HAP-1 (cell line): Measurements from ENCODE around the gene LIAS.
"Not testable (repeated sequence)": the region's sequence is repeated elsewhere in the genome, so short reads cannot be mapped to it uniquely, and the experiment has no call there.

ENCODE experiments used
- DNase-seq, 2 experiments: peaks; one replicate each; pipeline ENCODE4 v3.0.0-alpha.2; 2016 to 2020; ENCODE audit warnings: low spot score in 2 of 2
- H3K27me3 ChIP-seq: fragments of 250-450 bp; sonication (Bioruptor Pico); 2 replicates; pipeline ENCODE4 v1.5.1; 2020; ENCODE audit warnings: low read depth, mild to moderate bottlenecking, moderate library complexity
- H3K36me3 ChIP-seq: fragments of 250-450 bp; sonication (Bioruptor Pico); replicated peaks from 2 replicates; pipeline ENCODE4 v1.5.1; 2020; ENCODE audit warnings: mild to moderate bottlenecking
- H3K4me1 ChIP-seq: fragments of 250-450 bp; sonication (Bioruptor Pico); 2 replicates; pipeline ENCODE4 v1.5.1; 2020; ENCODE audit warnings: mild to moderate bottlenecking
- H3K4me3 ChIP-seq: fragments of 250-450 bp; sonication (Bioruptor Pico); 2 replicates; pipeline ENCODE4 v1.5.1; 2020; ENCODE audit warnings: mild to moderate bottlenecking, moderate library complexity
- H3K9me3 ChIP-seq: fragments of 250-450 bp; sonication (Bioruptor Pico); 2 replicates; pipeline ENCODE4 v1.5.1; 2020; ENCODE audit warnings: mild to moderate bottlenecking, moderate library complexity
- in situ Hi-C: fragments of 300-500 bp; cut with MboI; formaldehyde crosslinking; loops from 3 replicates; pipeline ENCODE4 v1.14.3; 2020; ENCODE audit warnings: low sequenced_read_pairs, inconsistent platforms, mixed read lengths

The LIAS gene

DNA sequence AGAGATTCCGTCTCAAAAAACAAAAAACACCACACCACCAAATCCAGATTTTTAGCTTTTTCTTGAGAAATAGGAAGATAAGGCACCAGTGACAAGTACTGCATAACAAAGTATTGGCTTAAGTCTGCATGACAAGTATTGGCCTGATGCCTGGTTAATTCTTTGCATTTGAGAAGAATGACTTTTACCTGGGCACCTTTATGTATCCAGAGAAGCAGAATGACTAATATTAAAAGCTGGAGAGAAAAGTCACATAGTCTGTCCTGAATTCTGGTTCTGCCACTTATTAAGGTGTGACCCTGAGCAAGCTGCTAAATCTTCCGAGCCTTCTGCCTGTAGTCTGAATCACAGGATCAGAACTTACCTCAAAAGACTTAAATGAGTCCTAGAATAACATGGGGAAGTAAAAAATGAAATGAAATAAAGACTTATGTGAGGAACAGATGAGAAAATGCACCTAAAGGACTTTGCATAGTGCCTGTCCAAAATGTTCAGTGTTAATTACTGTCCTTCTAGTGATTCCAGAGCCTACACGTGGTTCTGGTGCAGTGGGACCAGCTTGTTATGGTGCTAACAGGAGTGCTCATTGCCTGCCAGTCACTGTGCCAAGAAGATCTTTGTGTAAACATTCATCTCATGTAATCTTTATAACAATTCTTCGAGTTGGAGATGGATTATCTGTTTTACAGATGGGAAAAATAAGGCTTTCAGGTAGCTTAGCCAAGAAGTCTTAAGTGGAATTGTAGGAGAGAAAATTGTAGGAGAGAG is 36.8 kb downstream of the LIAS start:
- in situ Hi-C loops = no loop called here
- no peaks in the 10 kb centered on the region for H3K27me3 ChIP-seq
- DNase-seq = no peak
- no peaks in the 10 kb centered on the region for H3K9me3 ChIP-seq
- H3K4me1 ChIP-seq = no peaks in the 10 kb centered on the region
- H3K36me3 ChIP-seq = peaks cover 16% of the 10 kb centered on the region
- no peak overlapping the region for H3K4me3 ChIP-seq

DNA sequence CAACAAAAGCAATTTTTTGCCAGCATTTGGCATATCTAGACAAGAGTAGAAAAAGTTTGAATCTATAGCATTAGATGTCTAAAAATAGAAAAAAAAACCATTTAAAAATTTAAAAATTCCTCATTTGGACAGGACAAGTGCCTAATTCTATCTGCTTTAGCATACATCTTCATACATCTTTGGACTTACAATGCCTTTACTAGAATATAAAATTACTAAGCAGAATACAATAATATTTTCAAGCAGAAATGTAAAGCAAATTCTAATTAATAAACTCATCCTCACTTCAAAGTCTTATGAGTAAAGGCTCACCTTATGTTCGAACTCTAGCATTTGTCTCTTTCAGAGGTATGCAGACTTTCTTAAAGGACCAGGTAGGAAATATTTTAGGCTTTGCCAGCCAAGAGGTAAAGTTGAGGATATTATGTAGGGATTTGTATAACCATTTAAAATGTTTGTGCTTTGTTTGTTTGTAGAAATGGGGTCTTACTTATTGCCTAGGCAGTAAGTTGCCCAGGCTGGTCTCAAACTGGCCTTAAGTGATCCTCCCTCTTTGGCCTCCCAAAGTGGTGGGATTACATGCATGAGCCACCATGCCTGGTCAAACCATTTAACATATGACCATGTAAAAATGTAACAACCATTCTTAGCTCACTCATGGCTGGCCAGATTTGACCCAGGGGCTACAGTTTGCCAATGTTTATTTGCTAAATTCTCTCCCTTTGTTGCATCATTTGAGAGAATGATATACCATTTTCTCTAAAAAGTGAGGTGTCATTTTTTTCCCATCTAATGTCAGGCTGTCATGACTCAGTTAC is 39.3 kb downstream of the LIAS start:
- in situ Hi-C loops = no loop called here
- no peak overlapping the region for H3K4me3 ChIP-seq
- H3K36me3 ChIP-seq = peaks cover 33% of the 10 kb centered on the region
- no peaks in the 10 kb centered on the region for H3K9me3 ChIP-seq
- H3K4me1 ChIP-seq = no peaks in the 10 kb centered on the region
- DNase-seq = no peak
- H3K27me3 ChIP-seq = no peaks in the 10 kb centered on the region

DNA sequence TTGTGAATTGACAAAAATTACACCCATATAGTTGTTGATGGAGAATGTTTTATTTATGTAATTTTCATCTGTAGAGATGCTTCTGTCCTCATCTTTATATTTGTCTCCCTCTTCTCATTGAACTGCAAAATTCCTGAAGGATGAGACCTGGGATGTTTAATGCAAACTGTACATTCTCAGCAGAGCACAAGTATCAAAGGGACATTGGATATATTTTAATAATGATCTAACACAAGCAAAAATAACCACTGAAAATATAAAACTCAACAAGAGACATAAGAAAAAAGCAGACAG is 39.8 kb downstream of the LIAS start:
- Histone ChIP-seq H3K36me3 (peaks cover 39% of the 10 kb centered on the region), H3K4me1 (no peaks in the 10 kb centered on the region), H3K9me3 (no peaks in the 10 kb centered on the region), H3K27me3 (no peaks in the 10 kb centered on the region), H3K4me3 (no peak overlapping the region)
- in situ Hi-C loops = no loop called here
- no peak for DNase-seq

DNA sequence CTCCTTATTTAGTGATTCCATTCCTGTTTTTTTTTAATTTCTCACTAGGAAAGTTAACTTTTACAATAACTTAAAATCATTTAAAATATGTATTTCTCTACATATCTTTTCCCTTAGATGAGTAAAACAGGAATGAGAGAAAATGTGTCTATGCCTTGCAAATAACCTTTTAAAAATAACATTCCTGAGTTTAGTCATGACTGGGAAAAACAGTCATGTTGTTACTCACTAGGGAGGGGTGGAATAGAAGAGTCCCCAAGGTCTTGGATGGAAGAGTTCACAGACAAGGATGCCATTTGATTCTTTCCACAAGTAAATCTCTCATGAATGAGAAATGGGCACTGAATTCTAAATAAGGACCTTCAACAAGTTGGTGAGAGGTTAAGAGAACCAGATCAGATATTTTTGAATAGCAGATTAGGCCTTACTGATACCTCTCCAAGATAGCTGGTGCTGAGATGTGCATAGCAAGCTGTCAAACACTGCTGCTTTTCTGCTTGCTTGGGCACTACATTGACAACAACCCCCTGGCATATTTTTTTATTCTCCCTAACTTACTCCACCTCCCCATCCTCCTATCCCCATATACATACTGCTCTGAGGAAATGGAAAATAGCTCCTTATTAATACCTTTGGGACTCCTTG is 43.3 kb downstream of the LIAS start:
- DNase-seq = no peak
- H3K4me1 ChIP-seq = no peaks in the 10 kb centered on the region
- H3K4me3 ChIP-seq = no peak overlapping the region
- in situ Hi-C loops = no loop called here
- no peaks in the 10 kb centered on the region for H3K27me3 ChIP-seq
- H3K36me3 ChIP-seq = peaks cover 68% of the 10 kb centered on the region
- no peaks in the 10 kb centered on the region for H3K9me3 ChIP-seq

DNA sequence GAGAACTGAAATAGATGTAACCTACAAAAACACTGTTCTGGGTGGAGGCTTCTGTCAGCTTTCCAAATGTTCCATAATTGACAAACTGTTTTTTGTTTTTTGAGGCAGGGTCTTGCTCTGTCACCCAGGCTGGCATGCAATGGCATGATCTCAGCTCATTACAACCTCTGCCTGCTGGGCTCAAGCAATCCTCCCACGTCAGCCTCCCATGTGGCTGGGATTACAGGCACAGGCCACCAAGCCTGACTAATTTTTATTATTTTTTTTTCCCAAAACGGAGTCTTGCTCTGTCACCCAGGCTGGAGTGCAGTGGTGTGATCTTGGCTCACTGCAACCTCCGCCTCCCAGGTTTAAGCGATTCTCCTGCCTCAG is 43.8 kb downstream of the LIAS start:
- peaks cover 73% of the 10 kb centered on the region for H3K36me3 ChIP-seq
- not testable (repeated sequence) for DNase-seq, H3K4me3 ChIP-seq

DNA sequence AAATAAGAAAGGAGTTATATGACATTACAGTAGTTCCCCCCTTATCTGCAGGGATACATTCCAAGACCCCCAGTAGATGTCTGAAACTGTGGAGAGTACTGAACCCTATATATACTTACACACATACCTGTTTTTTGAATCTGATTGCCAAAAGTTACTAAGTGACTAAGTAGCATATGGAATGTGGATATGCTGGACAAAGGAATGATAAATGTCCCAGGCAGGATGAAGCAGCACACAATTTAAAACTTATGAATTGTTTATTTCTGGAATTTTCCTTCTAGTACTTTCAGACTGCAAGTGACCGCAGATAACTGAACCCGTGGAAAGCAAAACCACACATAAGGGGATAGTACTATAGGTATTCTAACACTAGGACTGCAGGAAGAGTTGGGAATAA is 45.7 kb downstream of the LIAS start:
- Histone ChIP-seq H3K4me3 (no peak overlapping the region), H3K4me1 (no peaks in the 10 kb centered on the region), H3K36me3 (peaks cover 75% of the 10 kb centered on the region), H3K27me3 (no peaks in the 10 kb centered on the region), H3K9me3 (no peaks in the 10 kb centered on the region)
- no peak for DNase-seq
- in situ Hi-C loops = no loop called here

More for the DNA sequence above, 43.8 kb downstream of the LIAS start:
- H3K27me3 ChIP-seq, H3K9me3 ChIP-seq, H3K4me1 ChIP-seq, in situ Hi-C loops: not testable (repeated sequence)

DNA sequence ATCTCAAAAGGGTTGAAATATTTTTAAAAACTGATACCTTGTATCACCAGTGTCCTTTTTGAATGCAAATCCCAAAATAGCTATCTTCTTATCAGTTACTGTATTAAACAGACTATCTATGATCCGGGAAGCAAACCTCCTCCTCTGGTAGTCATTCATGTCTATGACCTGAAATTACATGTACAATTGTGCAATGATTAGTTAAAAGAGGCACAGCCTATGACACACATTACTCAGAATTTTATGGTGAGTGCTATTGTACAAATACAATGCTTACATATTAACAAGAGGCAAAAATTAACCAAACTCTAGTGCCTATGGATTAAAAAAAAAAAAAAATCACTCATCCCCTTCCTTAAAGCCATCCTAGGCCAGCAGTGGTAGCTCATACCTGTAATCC is 46.7 kb downstream of the LIAS start:
- no peak for DNase-seq
- peaks cover 79% of the 10 kb centered on the region for H3K36me3 ChIP-seq

DNA sequence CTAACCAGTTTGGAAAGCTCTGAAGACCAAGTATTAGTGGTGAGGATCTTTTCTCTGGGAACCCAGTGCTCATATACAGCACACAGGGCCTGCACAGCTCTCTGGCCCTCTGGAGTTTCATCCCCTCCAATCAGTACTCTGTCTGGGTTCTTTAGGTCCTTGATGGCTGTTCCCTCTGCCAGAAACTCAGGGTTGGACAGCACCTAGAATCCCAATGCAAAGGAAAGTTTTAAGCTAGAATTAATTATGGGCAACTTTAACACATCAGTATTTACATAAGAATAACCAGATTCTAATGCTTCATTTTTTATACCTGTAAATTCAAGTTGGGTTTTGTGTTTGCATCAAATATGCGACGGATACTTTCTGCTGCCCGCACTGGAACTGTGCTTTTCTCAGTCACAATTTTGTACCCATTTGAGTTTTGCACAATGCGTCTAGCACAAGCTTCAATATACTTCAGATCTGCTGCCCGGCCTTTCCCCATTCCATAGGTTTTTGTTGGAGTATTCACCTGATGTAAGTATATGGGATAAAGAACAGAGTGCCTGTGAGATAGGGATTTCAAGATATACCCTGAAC is 51.6 kb downstream of the LIAS start:
- peaks cover 8% of the 10 kb centered on the region for H3K4me1 ChIP-seq
- H3K4me3 ChIP-seq = no peak overlapping the region
- peaks cover 56% of the 10 kb centered on the region for H3K36me3 ChIP-seq
- in situ Hi-C loops = no loop called here
- H3K9me3 ChIP-seq = no peaks in the 10 kb centered on the region
- no peak for DNase-seq
- no peaks in the 10 kb centered on the region for H3K27me3 ChIP-seq

More for the DNA sequence above, 46.7 kb downstream of the LIAS start:
- in situ Hi-C loops = no loop called here
- H3K9me3 ChIP-seq = no peaks in the 10 kb centered on the region
- H3K4me3 ChIP-seq = no peak overlapping the region
- no peaks in the 10 kb centered on the region for H3K4me1 ChIP-seq
- no peaks in the 10 kb centered on the region for H3K27me3 ChIP-seq

DNA sequence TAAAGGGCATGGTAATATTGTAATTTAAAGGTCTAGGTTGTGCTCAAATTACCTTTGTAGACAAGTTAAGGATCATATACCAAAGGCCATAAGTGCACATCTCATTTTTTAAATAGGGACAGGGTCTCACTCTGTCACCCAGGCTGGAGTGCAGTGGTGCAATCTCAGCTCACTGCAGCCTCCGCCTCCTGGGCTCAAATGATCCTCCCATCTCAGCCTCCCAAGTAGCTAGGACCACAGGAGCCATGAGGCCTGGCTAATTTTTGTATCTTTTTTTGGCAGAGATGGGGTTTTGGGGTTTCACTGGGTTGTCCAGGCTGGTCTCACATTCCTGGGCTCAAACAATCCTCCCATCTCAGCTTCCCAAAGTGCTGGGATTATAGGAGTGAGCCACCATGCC is 55.4 kb downstream of the LIAS start:
- H3K27me3 ChIP-seq, in situ Hi-C loops, DNase-seq, H3K4me3 ChIP-seq, H3K4me1 ChIP-seq, H3K9me3 ChIP-seq: not testable (repeated sequence)
- peaks cover 40% of the 10 kb centered on the region for H3K36me3 ChIP-seq

DNA sequence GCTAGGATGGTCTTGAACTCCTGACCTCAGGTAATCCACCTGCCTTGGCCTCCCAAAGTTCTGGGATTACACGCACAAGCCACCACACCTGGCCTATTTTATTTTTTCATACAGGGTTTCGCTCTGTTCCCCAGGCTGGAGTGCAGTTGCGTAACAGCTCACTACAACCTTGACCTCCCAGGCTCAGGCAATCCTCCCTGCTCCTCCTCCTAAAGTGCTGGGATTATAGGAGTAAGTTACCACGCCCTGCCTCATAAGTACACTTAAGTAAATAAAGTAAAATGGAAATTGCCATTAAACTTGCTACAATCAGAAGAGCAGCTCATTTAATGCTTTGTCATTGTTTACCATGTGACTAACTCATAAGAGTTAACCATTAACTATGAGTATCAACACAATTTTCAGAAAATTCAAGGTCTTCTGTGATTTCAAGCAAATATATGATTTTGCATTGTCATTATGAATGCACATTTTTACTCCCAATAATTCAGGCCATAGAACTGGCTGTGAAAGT is 56.1 kb downstream of the LIAS start:
- Histone ChIP-seq H3K36me3 (peaks cover 34% of the 10 kb centered on the region), H3K27me3 (no peaks in the 10 kb centered on the region), H3K4me3 (no peak overlapping the region), H3K9me3 (no peaks in the 10 kb centered on the region), H3K4me1 (peaks cover 8% of the 10 kb centered on the region)
- peak; percentile 23 to 34 for DNase-seq
- in situ Hi-C loops = no loop called here

DNA sequence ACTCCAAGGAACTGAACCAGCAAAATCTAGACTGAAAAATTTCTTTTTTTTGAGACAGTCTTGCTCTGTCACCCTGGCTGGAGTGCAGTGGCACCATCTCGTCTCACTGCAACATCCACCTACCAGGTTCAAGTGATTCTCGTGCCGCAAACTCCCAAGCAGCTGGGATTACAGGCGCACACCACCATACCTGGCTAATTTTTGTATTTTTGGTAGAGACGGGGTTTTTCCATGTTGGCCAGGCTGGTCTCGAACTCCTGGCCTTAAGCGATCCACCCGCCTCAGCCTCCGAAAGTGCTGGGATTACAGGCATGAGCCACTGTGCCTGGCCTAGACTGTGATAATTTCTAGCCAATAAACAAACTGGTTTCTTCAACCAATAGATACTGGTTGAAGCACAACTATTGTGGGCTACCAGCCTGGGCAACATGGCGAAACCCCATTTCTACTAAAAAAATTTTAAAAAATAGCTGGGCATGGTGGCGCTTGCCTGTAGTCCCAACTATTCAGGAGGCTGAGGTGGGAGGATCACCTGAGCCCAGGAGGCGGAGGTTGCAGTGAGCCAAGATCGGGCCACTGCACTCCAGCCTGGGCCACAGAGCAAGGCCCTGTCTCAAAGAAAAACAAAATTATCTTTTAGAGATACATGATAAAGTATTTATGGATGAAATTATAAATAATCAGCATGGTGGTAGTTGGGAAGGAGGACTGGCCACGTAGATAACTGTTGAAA is 57.0 kb downstream of the LIAS start:
- in situ Hi-C loops, H3K27me3 ChIP-seq, H3K4me3 ChIP-seq, H3K9me3 ChIP-seq, DNase-seq, H3K4me1 ChIP-seq: not testable (repeated sequence)
- H3K36me3 ChIP-seq = peaks cover 30% of the 10 kb centered on the region

DNA sequence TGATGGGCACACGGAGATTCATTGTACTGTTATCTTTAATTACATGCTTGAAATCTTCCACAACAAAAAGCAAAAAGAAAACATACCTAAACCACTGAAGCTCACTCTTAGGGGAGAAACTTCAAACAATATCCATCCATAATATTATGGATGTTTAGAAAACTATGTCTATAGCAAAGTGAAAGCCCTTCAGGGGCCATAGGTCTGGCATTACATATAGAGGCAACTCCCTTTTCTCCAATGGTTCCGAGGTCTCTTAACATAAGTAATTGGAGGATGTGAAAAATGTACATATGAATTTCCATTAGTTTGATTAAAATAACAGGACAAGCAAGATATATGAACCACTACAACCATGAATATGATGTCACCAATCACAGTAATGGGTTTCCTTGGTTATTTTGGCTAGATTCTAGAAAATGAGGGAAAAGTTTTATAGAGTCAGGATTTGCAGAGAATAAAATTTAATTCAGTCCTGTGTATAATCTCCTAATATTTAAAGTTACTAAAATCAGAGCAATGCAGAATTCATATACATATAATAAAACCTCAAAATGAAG is 57.6 kb downstream of the LIAS start:
- H3K9me3 ChIP-seq = no peaks in the 10 kb centered on the region
- no peaks in the 10 kb centered on the region for H3K27me3 ChIP-seq
- H3K36me3 ChIP-seq = peaks cover 33% of the 10 kb centered on the region
- DNase-seq = no peak
- H3K4me3 ChIP-seq = no peak overlapping the region
- H3K4me1 ChIP-seq = peaks cover 8% of the 10 kb centered on the region
- in situ Hi-C loops = no loop called here

DNA sequence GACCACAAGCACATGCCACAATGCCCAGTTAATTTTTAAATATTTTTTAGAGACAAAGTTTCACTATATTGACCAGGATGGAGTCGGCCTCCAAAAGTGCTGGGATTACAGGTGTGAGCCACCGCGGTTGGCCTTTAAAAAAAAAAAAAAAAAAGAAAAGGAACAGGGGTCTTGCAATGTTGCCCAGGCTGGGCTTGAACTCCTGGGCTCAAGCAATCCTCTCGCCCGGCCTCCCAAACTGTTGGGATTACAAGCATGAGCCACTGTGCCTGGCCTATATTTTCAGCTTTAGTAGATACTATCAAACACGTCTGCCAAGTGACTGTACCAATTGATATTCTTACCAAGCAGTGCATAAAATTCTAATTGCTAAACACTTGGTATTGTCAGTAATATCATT is 59.6 kb downstream of the LIAS start:
- in situ Hi-C loops = no loop called here
- Histone ChIP-seq H3K36me3 (peaks cover 22% of the 10 kb centered on the region), H3K4me1 (peaks cover 11% of the 10 kb centered on the region), H3K9me3 (no peaks in the 10 kb centered on the region), H3K4me3 (no peak overlapping the region), H3K27me3 (no peaks in the 10 kb centered on the region)
- no peak for DNase-seq
